Stimulated activated naive B cell treated with anti-CD40 and anti-IgM and Interleukin-4, amounts not matched to agents 10 μg/mL and 1 μg/mL and 100 μg/mL, for 72 hours (primary cell): ENCODE results near the gene IGSF8.

Experiments used
- ATAC-seq, 2 donors: fragments of 150-1000 bp; cut with Tn5 transposase; replicated peaks; 2 replicates each; pipeline ENCODE4 v1.10.0; 2021; ENCODE audit warnings: moderate library complexity in 1 of 2
- DNase-seq: peaks from one replicate; pipeline ENCODE4 v3.0.0; 2021
- H3K27ac Mint-ChIP-seq: one replicate; pipeline ENCODE4 v1.8.0; 2022; ENCODE audit warnings: mild to moderate bottlenecking, mixed read lengths
- H3K27me3 Mint-ChIP-seq, 2 donors: one replicate each; pipeline ENCODE4 v1.8.0; 2022; ENCODE audit warnings: mixed read lengths in 2 of 2
- H3K36me3 Mint-ChIP-seq, 2 donors: one replicate each; pipeline ENCODE4 v1.8.0; 2022; ENCODE audit warnings: mixed read lengths in 2 of 2, mild to moderate bottlenecking in 1 of 2
- H3K4me1 Mint-ChIP-seq, 2 donors: one replicate each; pipeline ENCODE4 v1.8.0; 2022; ENCODE audit warnings: mixed read lengths in 2 of 2, mild to moderate bottlenecking in 1 of 2
- H3K4me3 Mint-ChIP-seq, 2 donors: one replicate each; pipeline ENCODE4 v1.8.0; 2022; ENCODE audit warnings: mild to moderate bottlenecking in 2 of 2, mixed read lengths in 2 of 2, moderate library complexity in 1 of 2
- H3K9me3 Mint-ChIP-seq, 2 donors: one replicate each; pipeline ENCODE4 v1.8.0; 2022; ENCODE audit warnings: mixed read lengths in 2 of 2, mild to moderate bottlenecking in 1 of 2

The IGSF8 gene, protein sequence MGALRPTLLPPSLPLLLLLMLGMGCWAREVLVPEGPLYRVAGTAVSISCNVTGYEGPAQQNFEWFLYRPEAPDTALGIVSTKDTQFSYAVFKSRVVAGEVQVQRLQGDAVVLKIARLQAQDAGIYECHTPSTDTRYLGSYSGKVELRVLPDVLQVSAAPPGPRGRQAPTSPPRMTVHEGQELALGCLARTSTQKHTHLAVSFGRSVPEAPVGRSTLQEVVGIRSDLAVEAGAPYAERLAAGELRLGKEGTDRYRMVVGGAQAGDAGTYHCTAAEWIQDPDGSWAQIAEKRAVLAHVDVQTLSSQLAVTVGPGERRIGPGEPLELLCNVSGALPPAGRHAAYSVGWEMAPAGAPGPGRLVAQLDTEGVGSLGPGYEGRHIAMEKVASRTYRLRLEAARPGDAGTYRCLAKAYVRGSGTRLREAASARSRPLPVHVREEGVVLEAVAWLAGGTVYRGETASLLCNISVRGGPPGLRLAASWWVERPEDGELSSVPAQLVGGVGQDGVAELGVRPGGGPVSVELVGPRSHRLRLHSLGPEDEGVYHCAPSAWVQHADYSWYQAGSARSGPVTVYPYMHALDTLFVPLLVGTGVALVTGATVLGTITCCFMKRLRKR

DNA sequence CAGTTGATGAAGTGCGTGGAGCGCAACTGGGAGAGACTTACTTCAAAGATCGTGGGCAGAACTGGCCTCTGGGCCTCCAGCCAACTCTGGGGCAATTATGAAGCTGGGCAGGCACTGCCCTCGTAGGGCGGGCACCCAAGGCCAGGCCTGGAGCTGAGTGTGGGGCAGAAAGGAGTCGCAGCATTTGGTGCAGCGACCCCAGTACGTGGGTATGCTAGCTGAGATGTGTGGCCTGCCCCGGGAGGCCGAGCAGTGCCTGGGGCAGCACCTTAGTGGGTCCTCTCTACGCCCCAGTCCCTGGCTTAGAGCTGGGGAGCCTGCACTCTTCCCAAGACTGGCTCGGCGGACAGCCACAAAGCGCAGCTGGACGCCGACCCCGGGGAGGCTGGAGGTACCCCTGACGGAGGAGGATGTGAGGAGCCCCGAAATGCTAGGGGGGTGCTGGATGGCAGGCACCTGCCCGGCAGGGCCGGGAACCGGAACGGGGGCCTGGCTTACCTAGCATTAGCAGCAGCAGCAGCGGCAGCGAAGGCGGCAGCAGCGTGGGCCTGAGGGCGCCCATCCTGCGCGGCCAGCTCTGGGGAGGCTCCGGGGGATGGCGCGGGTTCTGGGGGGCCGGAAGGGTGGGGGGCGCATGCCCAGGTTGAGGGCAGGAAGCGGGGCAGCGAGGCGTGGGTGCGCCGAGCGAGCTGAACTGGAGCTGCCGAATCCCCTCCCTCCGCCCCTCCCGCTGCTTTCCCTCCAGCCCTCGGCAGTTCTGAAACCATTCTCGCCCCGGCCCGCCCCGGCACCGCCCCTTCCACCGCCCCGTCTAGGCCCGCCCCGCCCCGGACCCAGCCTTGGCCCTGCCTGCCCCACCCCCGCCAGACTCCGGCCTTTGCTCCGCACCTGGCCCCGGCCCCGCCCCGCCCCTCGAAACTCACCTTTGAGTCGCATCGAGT is at the start of gene IGSF8:
Gene IGSF8 (minus strand): TSS at position 709 of the 941 bp plus-strand sequence. CDS start 147 bp downstream, at position 562.
- Mint-ChIP-seq H3K4me3 (peak within 1 kb of the TSS; percentile 88 to 93), H3K36me3 (peaks cover 4 to 10% of the 10 kb centered on the region in 2 donors), H3K27me3 (peaks cover 0 to 5% of the 10 kb centered on the region in 2 donors), H3K27ac (peak within 1 kb of the TSS; percentile 89), H3K4me1 (peaks cover 43 to 60% of the 10 kb centered on the region in 2 donors), H3K9me3 (no peaks in the 10 kb centered on the region)
- DNase-seq (peak; percentile 76), ATAC-seq (peak; percentile 67 to 72)

DNA sequence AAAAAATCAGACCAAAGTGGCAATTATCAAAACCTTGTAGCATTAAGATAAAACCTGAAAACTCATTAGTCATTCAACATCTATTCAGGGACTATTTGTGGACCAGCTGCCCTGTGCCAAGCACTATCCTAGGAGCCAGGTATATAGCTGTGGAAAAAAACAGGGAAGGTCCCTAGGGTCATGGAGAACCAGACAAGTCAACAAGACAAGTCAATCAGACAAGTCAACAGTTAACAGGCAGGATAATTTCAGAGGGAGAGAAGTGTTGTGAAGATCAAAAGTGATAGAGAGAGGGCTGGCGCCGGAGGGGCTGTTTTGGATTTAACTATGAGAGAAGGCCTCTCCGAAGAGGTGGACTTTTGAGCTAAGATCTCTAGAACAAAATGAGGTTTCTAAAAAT is 49.7 kb upstream of the IGSF8 start:
- DNase-seq, result no peak
- Mint-ChIP-seq H3K9me3 (no peaks in the 10 kb centered on the region), H3K27me3 (peaks cover 6 to 12% of the 10 kb centered on the region in 2 donors), H3K4me1 (peaks cover 2 to 6% of the 10 kb centered on the region in 2 donors), H3K36me3 (no peaks in the 10 kb centered on the region), H3K27ac (no peak overlapping the region), H3K4me3 (no peak overlapping the region)
- ATAC-seq, result no peak

DNA sequence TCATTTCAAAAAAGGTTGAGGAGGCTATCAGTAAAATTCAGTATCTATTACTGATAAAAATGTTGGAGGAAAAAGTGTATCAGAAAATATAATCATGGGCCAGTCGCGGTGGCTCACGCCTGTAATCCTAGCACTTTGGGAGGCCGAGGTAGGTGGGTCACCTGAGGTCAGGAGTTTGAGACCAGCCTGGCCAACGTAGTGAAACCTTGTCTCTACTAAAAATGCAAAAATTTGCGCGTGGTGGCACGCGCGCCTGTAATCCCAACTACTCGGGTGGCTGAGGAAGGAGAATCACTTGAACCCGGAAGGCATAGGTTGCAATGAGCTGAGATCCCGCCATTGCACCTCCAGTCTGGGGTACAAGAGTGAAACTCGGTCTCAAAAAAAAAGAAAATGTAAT is 47.7 kb upstream of the IGSF8 start:
- H3K9me3 Mint-ChIP-seq, result no peaks in the 10 kb centered on the region
- no peak for ATAC-seq
- no peak for DNase-seq
- H3K27ac Mint-ChIP-seq, result no peak overlapping the region
- peaks cover 24 to 25% of the 10 kb centered on the region in 2 donors for H3K27me3 Mint-ChIP-seq
- H3K4me1 Mint-ChIP-seq, result peaks cover 0 to 6% of the 10 kb centered on the region in 2 donors
- no peaks in the 10 kb centered on the region for H3K36me3 Mint-ChIP-seq
- no peak overlapping the region for H3K4me3 Mint-ChIP-seq

DNA sequence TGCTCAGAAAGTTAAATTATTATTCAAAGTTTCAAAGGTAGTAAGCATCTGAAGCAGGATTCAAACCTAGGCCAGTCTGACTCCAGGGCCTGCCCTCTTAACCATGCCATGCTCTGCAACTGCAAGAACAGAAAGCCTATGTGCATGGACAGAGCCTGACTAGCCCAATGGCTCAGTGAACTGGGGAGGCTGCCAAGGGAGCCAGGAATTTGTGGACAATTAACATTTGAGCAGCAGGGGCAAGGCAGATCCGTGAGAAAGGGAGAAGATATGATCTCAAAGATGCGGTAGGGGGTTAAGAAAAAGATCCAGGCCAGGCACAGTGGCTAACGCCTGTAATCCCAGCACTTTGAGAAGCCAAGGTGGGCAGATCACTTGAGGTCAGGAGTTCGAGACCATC is 46.5 kb upstream of the IGSF8 start:
- ATAC-seq (no peak), DNase-seq (no peak)
- Mint-ChIP-seq H3K4me1 (peaks cover 0 to 6% of the 10 kb centered on the region in 2 donors), H3K27me3 (peaks cover 27 to 30% of the 10 kb centered on the region in 2 donors), H3K27ac (no peak overlapping the region), H3K9me3 (no peaks in the 10 kb centered on the region), H3K36me3 (no peaks in the 10 kb centered on the region), H3K4me3 (no peak overlapping the region)

DNA sequence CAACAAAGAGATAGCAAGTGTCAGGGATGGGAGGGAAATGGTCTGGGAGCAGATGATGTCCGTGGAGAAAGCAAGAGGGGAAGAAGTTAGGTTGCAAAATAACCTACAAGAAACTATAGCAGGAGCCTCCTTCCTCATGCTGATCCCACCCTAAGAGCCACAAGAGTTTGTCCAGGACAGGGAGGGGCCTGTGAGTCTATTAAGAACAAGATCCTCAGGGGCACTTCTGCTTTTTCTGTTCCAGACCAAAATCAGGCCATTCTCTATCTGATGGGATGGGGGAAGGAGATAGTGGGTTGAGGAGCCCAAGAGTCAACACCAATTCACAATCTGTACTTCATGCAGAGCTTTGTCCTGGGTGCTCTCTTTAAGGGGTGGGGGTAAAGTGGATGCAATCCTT is 45.3 kb upstream of the IGSF8 start:
- H3K27me3 Mint-ChIP-seq, result peaks cover 27 to 32% of the 10 kb centered on the region in 2 donors

DNA sequence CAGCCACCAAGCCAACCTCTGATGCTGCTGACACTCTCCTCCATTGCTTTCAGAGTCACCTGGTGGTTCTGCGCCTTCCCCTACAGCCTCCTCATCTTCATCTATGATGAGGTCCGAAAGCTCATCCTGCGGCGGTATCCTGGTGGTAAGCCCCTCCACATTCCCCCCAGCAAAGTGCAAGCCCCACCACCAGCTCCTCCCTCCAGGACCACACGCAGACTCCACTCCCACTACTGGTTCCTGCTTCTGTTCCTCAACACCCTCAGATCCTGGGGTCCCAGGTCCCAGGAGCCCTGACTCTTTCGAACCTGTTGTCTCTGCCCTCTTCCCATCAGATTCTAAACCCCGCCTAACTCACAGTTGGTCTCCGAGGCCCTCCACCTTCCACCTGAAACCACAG is 41.4 kb upstream of the IGSF8 start:
- Mint-ChIP-seq H3K4me1 (no peaks in the 10 kb centered on the region), H3K36me3 (no peaks in the 10 kb centered on the region), H3K4me3 (no peak overlapping the region), H3K27ac (no peak overlapping the region), H3K27me3 (peaks cover 34 to 46% of the 10 kb centered on the region in 2 donors), H3K9me3 (no peaks in the 10 kb centered on the region)
- no peak for DNase-seq
- no peak for ATAC-seq

More for the DNA sequence above, 45.3 kb upstream of the IGSF8 start:
- DNase-seq, result no peak
- Mint-ChIP-seq H3K4me1 (peaks cover 0 to 1% of the 10 kb centered on the region in 2 donors), H3K9me3 (no peaks in the 10 kb centered on the region), H3K36me3 (no peaks in the 10 kb centered on the region), H3K4me3 (no peak overlapping the region), H3K27ac (no peak overlapping the region)
- no peak for ATAC-seq

DNA sequence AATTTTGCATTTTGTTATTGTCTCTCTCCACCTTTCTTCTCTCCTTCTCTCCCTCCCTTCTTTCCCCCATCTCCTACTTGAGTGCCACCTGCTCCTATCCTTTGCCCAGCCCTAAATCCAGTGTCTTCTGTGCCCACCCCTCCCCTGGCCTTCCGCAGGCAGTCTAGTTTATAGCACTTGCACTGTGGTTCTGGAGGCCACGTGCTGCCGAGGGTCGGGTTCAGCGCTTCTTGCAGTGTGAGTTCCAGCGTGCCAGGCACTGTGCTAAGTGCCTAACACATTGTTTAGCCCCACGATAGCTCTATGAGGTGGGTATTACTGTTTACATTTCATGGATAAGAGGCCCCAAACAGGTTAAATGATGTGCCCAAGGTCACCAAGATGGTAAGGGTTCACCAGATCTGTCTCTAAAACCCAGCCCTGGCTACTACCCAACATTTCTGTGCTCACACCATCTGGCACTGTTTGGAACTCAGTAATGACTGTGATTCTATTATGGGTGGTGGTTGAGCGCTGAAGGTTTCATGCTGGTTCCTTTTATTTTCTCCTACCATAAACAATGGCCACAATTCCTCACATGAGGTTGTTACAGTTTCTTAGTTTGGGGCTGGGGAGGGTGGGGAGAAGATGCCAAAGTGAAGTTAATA is 38.9 kb upstream of the IGSF8 start:
- Mint-ChIP-seq H3K4me1 (no peaks in the 10 kb centered on the region), H3K27me3 (peaks cover 42 to 61% of the 10 kb centered on the region in 2 donors), H3K27ac (no peak overlapping the region), H3K36me3 (no peaks in the 10 kb centered on the region), H3K9me3 (no peaks in the 10 kb centered on the region), H3K4me3 (no peak overlapping the region)
- ATAC-seq (no peak), DNase-seq (no peak)

DNA sequence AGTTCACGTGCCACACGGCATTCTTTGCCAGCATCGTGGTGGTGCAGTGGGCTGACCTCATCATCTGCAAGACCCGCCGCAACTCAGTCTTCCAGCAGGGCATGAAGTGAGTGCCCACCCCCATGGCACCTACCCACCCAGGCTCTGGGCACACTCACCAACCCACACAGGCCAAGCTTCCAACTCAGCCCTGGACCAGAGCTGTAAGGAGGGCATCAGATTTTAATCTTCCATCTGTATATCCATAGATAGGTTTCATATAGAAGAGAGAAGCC is 38.4 kb upstream of the IGSF8 start:
- Mint-ChIP-seq H3K4me3 (no peak overlapping the region), H3K27ac (no peak overlapping the region), H3K9me3 (no peaks in the 10 kb centered on the region)

DNA sequence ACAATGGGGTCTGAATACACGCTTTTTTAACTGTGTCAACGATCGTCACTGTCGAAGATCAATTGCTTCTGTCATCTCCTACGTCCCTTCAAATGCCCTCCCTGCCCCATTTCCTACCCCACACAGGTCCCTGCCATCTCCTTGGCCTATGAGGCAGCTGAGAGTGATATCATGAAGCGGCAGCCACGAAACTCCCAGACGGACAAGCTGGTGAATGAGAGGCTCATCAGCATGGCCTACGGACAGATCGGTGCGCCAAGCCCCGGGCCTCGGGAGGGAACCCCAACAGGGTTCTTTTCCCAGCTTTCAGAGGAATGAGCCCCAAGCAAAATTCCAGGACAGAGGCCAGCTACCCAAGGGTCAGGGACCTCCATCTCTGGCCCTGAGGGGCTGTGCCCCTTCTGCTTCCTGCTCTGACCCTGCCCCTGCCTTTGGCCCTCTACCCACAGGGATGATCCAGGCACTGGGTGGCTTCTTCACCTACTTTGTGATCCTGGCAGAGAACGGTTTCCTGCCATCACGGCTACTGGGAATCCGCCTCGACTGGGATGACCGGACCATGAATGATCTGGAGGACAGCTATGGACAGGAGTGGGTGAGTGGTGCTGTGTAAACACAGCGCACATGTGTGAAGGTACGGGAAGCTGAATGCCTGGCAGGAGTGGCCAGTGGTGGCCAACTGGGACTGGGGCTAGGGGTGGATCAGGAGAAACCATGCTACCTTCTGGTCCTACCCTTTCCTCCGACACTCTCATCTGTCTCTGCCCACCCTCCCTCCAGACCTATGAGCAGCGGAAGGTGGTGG is 37.9 kb upstream of the IGSF8 start:
- Mint-ChIP-seq H3K4me3 (no peak overlapping the region), H3K27me3 (peaks cover 38 to 58% of the 10 kb centered on the region in 2 donors), H3K27ac (no peak overlapping the region), H3K4me1 (no peaks in the 10 kb centered on the region), H3K36me3 (no peaks in the 10 kb centered on the region), H3K9me3 (no peaks in the 10 kb centered on the region)
- DNase-seq (no peak), ATAC-seq (no peak)

More for the DNA sequence above, 38.4 kb upstream of the IGSF8 start:
- Mint-ChIP-seq H3K4me1 (no peaks in the 10 kb centered on the region), H3K27me3 (peaks cover 42 to 61% of the 10 kb centered on the region in 2 donors), H3K36me3 (no peaks in the 10 kb centered on the region)
- DNase-seq (no peak), ATAC-seq (no peak)

DNA sequence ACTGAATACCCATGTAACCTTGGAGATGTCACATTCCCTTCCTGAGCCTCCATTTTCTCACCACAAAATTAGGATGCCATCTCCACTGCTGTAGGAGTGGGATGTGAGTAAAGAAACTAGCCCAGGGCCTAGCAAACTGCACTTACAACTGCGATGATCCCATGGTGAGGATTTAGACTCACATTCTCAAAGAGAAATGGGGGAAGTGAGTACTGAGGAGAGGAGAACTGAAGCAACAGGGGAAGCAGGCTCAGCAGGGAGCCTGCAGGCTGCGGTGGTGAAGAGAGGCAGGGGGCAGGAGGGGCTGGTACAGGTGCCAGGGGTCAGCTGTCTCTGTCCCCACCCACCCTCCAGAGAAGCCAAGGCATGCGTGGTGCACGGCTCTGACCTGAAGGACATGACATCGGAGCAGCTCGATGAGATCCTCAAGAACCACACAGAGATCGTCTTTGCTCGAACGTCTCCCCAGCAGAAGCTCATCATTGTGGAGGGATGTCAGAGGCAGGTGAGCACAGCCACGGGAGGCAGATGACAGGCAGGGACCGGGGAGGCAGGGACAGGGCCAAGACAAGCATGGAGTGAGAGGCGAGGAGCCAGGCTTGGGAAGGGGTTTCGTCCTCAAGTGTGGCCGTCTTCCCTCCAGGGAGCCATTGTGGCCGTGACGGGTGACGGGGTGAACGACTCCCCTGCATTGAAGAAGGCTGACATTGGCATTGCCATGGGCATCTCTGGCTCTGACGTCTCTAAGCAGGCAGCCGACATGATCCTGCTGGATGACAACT is 36.6 kb upstream of the IGSF8 start:
- Mint-ChIP-seq H3K36me3 (no peaks in the 10 kb centered on the region), H3K9me3 (no peaks in the 10 kb centered on the region), H3K27ac (no peak overlapping the region), H3K27me3 (peaks cover 38 to 65% of the 10 kb centered on the region in 2 donors), H3K4me3 (no peak overlapping the region), H3K4me1 (no peaks in the 10 kb centered on the region)
- DNase-seq (no peak), ATAC-seq (peak in 1 of 2 donors; percentile 33)

DNA sequence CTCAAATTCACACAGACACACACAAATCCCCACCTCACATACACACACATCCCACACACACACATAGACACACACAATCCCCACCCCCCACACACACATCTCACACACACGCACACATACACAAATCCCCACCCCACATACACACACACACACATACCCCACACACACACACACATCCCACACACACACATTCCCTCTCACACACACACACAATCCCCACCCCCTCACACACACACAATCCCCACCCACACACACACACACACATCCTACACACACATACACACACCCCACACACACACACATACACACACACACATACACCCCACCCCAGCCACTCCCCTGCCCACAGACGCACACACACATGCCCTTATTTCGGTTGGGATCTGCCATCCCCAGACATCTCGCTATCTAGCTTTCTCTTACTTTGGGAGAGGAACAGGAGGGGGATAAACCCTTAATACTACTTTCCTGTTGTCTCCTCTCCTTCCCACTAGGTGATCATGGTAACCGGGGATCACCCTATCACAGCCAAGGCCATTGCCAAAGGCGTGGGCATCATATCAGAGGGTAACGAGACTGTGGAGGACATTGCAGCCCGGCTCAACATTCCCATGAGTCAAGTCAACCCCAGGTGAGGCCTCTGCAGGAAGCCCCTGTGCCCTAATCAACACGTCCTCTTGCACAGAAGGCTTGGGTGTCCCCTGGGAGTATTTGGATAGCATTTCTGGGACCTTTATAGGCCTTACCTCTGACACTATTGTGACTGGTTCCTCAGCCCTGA is 35.8 kb upstream of the IGSF8 start:
- H3K36me3 Mint-ChIP-seq, result no peaks in the 10 kb centered on the region
- no peak for ATAC-seq
- DNase-seq, result no peak
- H3K4me1 Mint-ChIP-seq, result no peaks in the 10 kb centered on the region
- no peak overlapping the region for H3K27ac Mint-ChIP-seq
- no peak overlapping the region for H3K4me3 Mint-ChIP-seq
- H3K9me3 Mint-ChIP-seq, result no peaks in the 10 kb centered on the region
- H3K27me3 Mint-ChIP-seq, result peaks cover 37 to 72% of the 10 kb centered on the region in 2 donors

DNA sequence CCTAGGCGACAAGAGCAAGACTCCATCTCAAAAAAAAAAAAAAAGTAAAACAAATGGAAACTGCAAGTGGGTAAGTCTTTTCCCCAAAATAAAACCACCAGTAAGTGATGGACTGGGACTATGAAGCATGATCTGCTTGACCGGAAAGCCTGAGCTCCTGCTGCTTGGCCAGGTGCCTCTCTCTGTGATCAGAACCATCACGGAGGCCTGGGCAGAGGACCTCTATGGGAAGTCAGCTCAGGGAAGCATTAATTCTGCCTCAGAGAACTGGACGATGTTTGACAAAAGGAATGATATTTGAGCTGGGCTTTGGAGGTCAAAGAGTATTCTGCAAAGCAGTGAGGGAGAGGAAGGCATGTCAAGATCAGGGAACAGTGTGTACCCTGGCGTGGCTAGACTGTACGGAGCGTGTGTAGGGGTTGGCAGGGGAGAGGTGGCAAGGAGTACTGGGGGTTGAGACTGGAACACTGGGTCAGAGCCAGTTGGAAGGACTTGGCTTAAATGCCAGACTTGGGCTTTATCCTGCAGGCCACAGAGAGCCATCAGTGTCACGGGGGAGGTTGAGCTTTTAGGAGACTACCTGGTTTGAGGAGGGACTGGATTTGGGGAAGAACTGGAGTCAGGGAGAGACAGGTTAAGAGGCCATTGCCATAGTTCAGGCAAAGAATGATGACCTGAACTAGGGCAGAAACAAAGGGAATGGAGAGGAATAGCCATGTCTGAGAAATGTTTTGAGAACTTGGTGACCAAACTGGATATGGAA is 33.6 kb upstream of the IGSF8 start:
- no peak overlapping the region for H3K27ac Mint-ChIP-seq
- DNase-seq (no peak), ATAC-seq (no peak)
- H3K4me3 Mint-ChIP-seq, result no peak overlapping the region
- no peaks in the 10 kb centered on the region for H3K36me3 Mint-ChIP-seq
- no peaks in the 10 kb centered on the region for H3K9me3 Mint-ChIP-seq
- peaks cover 39 to 70% of the 10 kb centered on the region in 2 donors for H3K27me3 Mint-ChIP-seq
- no peaks in the 10 kb centered on the region for H3K4me1 Mint-ChIP-seq
